Measurements from ENCODE around the gene TUBGCP3. TPM values are rescaled to one million over a fixed set of nuclear protein-coding genes. Genes with fewer than 3 reads are reported as not detected.

The TUBGCP3 gene
- total RNA-seq, 2 experiments from 2014 or later, result 19.4 to 36.2 TPM

DNA sequence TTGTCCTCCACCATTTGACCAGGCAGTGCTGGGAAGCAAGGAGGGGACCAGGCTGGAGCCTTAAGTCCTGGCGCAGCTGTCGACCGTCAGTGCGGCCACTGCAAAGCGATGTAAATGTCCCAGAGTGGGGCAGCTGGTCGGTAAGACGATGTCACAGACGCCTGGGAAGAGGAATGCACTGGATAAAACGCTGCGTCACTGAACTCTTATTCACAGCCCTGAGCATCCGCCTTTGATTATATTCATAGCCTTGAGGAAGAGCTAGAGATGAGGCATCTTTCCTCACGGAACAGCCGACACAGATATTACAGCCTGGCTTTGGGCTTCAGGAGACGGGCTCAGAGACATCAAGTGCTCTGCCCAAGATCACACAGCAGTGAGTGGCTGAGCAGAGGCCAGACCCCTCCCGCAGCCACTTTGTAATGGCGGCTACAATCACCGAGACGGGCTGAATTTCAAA lies 17.6 kb upstream of the TUBGCP3 start:
- TF ChIP-seq EZH2phosphoT487 (IDR thresholded peaks at IDR 0.05; ENCODE audit: borderline replicate concordance, low read depth, low read length), result no peak
- TF ChIP-seq, protein P1, sequence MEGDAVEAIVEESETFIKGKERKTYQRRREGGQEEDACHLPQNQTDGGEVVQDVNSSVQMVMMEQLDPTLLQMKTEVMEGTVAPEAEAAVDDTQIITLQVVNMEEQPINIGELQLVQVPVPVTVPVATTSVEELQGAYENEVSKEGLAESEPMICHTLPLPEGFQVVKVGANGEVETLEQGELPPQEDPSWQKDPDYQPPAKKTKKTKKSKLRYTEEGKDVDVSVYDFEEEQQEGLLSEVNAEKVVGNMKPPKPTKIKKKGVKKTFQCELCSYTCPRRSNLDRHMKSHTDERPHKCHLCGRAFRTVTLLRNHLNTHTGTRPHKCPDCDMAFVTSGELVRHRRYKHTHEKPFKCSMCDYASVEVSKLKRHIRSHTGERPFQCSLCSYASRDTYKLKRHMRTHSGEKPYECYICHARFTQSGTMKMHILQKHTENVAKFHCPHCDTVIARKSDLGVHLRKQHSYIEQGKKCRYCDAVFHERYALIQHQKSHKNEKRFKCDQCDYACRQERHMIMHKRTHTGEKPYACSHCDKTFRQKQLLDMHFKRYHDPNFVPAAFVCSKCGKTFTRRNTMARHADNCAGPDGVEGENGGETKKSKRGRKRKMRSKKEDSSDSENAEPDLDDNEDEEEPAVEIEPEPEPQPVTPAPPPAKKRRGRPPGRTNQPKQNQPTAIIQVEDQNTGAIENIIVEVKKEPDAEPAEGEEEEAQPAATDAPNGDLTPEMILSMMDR (conservative IDR thresholded peaks at IDR 0.05; ENCODE audit: low read length), result no peak
- Histone ChIP-seq H3K79me2 (ENCODE audit: insufficient read depth, low read depth, low read length) (no peaks in the 10 kb centered on the region), H3K9me2 (ENCODE audit: insufficient read depth, low read length) (no peaks in the 10 kb centered on the region), H2AFZ (ENCODE audit: low read length) (peak overlapping the region; percentile 57; the same call in 1 of the 2 replicates), H3K36me3 (ENCODE audit: insufficient read depth, low read length) (no peaks in the 10 kb centered on the region), H3K4me3 (ENCODE audit: low read depth, low read length, poor library complexity, severe bottlenecking) (no peak overlapping the region), H3K4me1 (ENCODE audit: insufficient read depth, low read length, poor library complexity, severe bottlenecking) (peaks cover 3% of the 10 kb centered on the region), H3K27ac (ENCODE audit: low read depth, low read length, poor library complexity, severe bottlenecking) (no peak overlapping the region), H4K20me1 (ENCODE audit: insufficient read depth, low read length) (no peaks in the 10 kb centered on the region), H3K4me2 (ENCODE audit: low read length) (peak overlapping the region; percentile 71; the same call in 1 of the 2 replicates), H3K9me3 (ENCODE audit: low read length) (no peaks in the 10 kb centered on the region)
- CTCF ChIA-PET (ENCODE audit: unreplicated experiment), result no interaction called here
- POLR2A ChIA-PET, result interaction anchor here (0.7 to 1.7 kb wide), 2 partner anchors 17 to 174 kb away, joined by 3 to 6 read pairs; partner anchors contain the start of gene TUBGCP3
- no TSS peak for BruUV-seq (replicated peaks)
- intact Hi-C loops (cut with micrococcal nuclease; ENCODE audit: unreplicated experiment), result loop anchor here (10.0 kb wide), 1 partner anchor 121 kb away; no protein-coding TSS in a partner anchor
- DNase-seq (ENCODE audit: low spot score), result no peak

DNA sequence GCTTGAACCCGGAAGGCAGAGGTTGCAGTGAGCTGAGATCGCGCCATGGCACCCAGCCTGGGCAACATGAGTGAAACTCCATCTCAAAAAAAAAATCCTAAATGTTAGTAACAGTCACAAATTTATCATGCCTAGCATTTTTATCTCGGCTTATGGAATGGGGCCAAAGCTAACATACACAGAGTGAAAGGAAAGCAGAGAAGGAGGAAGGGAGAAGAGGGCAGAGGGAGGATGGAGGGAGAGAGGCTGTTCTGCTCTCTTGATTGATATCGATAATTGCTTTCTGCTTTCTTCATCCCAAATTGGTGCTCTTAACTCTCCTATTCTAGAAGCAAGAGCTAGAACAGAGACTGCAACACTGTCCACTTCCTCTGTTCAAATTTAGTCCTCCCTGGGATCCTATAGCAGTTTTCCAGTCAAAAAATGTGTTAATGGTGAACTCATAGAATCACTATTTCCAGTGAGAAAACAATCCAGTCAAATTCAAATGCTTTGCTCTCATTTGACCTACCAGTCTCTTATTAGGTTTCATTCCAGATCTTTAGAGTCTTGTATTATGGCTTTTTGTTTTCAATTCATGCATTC lies 15.8 kb upstream of the TUBGCP3 start:
- CTCF ChIA-PET (ENCODE audit: unreplicated experiment), result no interaction called here
- Histone ChIP-seq H3K9me3 (ENCODE audit: low read length) (no peaks in the 10 kb centered on the region), H3K27ac (ENCODE audit: low read depth, low read length, poor library complexity, severe bottlenecking) (no peak overlapping the region), H3K79me2 (ENCODE audit: insufficient read depth, low read depth, low read length) (no peaks in the 10 kb centered on the region), H2AFZ (ENCODE audit: low read length) (no peak overlapping the region), H3K4me1 (ENCODE audit: insufficient read depth, low read length, poor library complexity, severe bottlenecking) (peaks cover 3% of the 10 kb centered on the region), H3K36me3 (ENCODE audit: insufficient read depth, low read length) (no peaks in the 10 kb centered on the region), H3K4me2 (ENCODE audit: low read length) (no peak overlapping the region), H3K9me2 (ENCODE audit: insufficient read depth, low read length) (no peaks in the 10 kb centered on the region), H4K20me1 (ENCODE audit: insufficient read depth, low read length) (no peaks in the 10 kb centered on the region), H3K4me3 (ENCODE audit: low read depth, low read length, poor library complexity, severe bottlenecking) (no peak overlapping the region)
- POLR2A ChIA-PET, result no interaction called here
- no TSS peak for BruUV-seq (replicated peaks)
- TF ChIP-seq, protein P1 (conservative IDR thresholded peaks at IDR 0.05; ENCODE audit: low read length), result no peak
- no peak for TF ChIP-seq EZH2phosphoT487 (IDR thresholded peaks at IDR 0.05; ENCODE audit: borderline replicate concordance, low read depth, low read length)
- intact Hi-C loops (cut with micrococcal nuclease; ENCODE audit: unreplicated experiment), result loop anchor here (10.0 kb wide), 1 partner anchor 119 kb away; no protein-coding TSS in a partner anchor
- DNase-seq (ENCODE audit: low spot score), result no peak

DNA sequence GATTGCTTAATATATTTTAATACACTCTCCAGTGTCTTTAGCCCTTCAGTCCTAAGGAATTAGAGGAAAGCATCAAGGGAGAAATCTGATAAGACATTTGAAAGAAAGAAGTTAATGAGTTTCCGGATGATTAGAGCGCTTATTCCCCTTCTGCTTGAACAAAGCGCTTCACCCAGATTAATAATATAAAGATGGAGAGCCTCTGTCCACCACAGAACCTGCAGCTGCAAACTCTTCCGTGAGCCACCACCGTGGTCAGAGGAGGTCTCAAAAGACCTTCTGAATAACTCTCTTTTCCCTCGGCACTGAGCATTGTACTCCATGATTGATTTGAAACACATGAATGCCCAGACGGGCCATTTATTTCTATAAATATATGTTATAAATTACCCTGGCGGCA lies 14.2 kb upstream of the TUBGCP3 start:
- no peak overlapping the region for H3K4me3 ChIP-seq (ENCODE audit: low read depth, low read length, poor library complexity, severe bottlenecking)
- H3K79me2 ChIP-seq (ENCODE audit: insufficient read depth, low read depth, low read length), result no peaks in the 10 kb centered on the region
- no TSS peak for BruUV-seq (replicated peaks)
- no peak overlapping the region for H2AFZ ChIP-seq (ENCODE audit: low read length)
- H3K9me2 ChIP-seq (ENCODE audit: insufficient read depth, low read length), result no peaks in the 10 kb centered on the region
- H3K4me1 ChIP-seq (ENCODE audit: insufficient read depth, low read length, poor library complexity, severe bottlenecking), result peaks cover 3% of the 10 kb centered on the region
- ChIA-PET CTCF (ENCODE audit: unreplicated experiment) (no interaction called here), POLR2A (no interaction called here)
- H3K4me2 ChIP-seq (ENCODE audit: low read length), result no peak overlapping the region
- no peaks in the 10 kb centered on the region for H3K9me3 ChIP-seq (ENCODE audit: low read length)
- TF ChIP-seq EZH2phosphoT487 (IDR thresholded peaks at IDR 0.05; ENCODE audit: borderline replicate concordance, low read depth, low read length), result no peak
- TF ChIP-seq, protein P1 (conservative IDR thresholded peaks at IDR 0.05; ENCODE audit: low read length), result no peak
- H3K36me3 ChIP-seq (ENCODE audit: insufficient read depth, low read length), result no peaks in the 10 kb centered on the region
- intact Hi-C loops (cut with micrococcal nuclease; ENCODE audit: unreplicated experiment), result loop anchor here (10.0 kb wide), 1 partner anchor 117 kb away; no protein-coding TSS in a partner anchor
- H3K27ac ChIP-seq (ENCODE audit: low read depth, low read length, poor library complexity, severe bottlenecking), result no peak overlapping the region
- DNase-seq (ENCODE audit: low spot score), result no peak
- no peaks in the 10 kb centered on the region for H4K20me1 ChIP-seq (ENCODE audit: insufficient read depth, low read length)

Data from OCI-LY7 (cell line).